HG02642 (cell line): Measurements from ENCODE around the gene CCDC187.

Source experiments
- ATAC-seq: cut with Tn5 transposase; IDR thresholded peaks from one replicate; pipeline ENCODE4 v1.9.1; 2021; ENCODE audit warnings: mild to moderate bottlenecking; ENCODE audit not compliant: unreplicated experiment, poor library complexity

Gene CCDC187

GRCh38 chr9:136314944-136315343 lies 11.1 kb upstream of the CCDC187 start:
- ATAC-seq, result no peak

GRCh38 chr9:136314056-136314416 lies 10.1 kb upstream of the CCDC187 start:
- no peak for ATAC-seq

GRCh38 chr9:136313111-136314055 lies 9.5 kb upstream of the CCDC187 start:
- ATAC-seq, result no peak

GRCh38 chr9:136312436-136312835 lies 8.5 kb upstream of the CCDC187 start:
- ATAC-seq, result no peak

GRCh38 chr9:136312009-136312375 lies 8.1 kb upstream of the CCDC187 start:
- no peak for ATAC-seq

GRCh38 chr9:136311051-136312008 lies 7.4 kb upstream of the CCDC187 start:
- no peak for ATAC-seq

GRCh38 chr9:136310273-136311030 lies 6.6 kb upstream of the CCDC187 start:
- ATAC-seq, result no peak

- no peak for ATAC-seq
These were observed 5.9 kb upstream of the CCDC187 start for GRCh38 chr9:136309806-136310220.

GRCh38 chr9:136309101-136309801 lies 5.4 kb upstream of the CCDC187 start:
- no peak for ATAC-seq

GRCh38 chr9:136308702-136309053 lies 4.8 kb upstream of the CCDC187 start:
- no peak for ATAC-seq

GRCh38 chr9:136308006-136308701 lies 4.3 kb upstream of the CCDC187 start:
- ATAC-seq, result no peak

- ATAC-seq, result no peak
These were observed 3.4 kb upstream of the CCDC187 start for GRCh38 chr9:136307215-136307750.

GRCh38 chr9:136306211-136307208 lies 2.6 kb upstream of the CCDC187 start:
- no peak for ATAC-seq

- no peak for ATAC-seq
These were observed 1.9 kb upstream of the CCDC187 start for GRCh38 chr9:136305804-136306203.

GRCh38 chr9:136304981-136305380 lies 1.1 kb upstream of the CCDC187 start:
- ATAC-seq, result no peak

GRCh38 chr9:136304456-136304855 lies 562 bp upstream of the CCDC187 start:
- no peak for ATAC-seq

- ATAC-seq, result no peak
These were observed 649 bp downstream of the CCDC187 start for GRCh38 chr9:136303066-136303824.
